ENCODE data around the gene PLK2.

PLK2 gene

GRCh38 chr5:58450811-58451629, 8.9 kb downstream of the PLK2 start:
- H3K9me3 ChIP-seq (ENCODE audit: insufficient read depth, low read length) = no peaks in the 10 kb centered on the region

GRCh38 chr5:58450018-58450417, 9.9 kb downstream of the PLK2 start:
- Histone ChIP-seq H4K20me1 (ENCODE audit: insufficient read depth, low read length) (no peaks in the 10 kb centered on the region), H3K27ac (ENCODE audit: low read length) (no peak overlapping the region), H3K9me3 (ENCODE audit: insufficient read depth, low read length) (no peaks in the 10 kb centered on the region), H3K79me2 (ENCODE audit: low read length) (no peaks in the 10 kb centered on the region), H3K36me3 (replicated peaks; ENCODE audit: low read depth, low read length) (no peaks in the 10 kb centered on the region), H3K27me3 (ENCODE audit: low read depth, low read length) (no peaks in the 10 kb centered on the region), H3K9ac (ENCODE audit: low read length) (no peak overlapping the region), H3K4me2 (ENCODE audit: low read length) (no peak overlapping the region), H2AFZ (ENCODE audit: low read depth, low read length) (no peak overlapping the region), H3K4me3 (ENCODE audit: low read length) (no peak overlapping the region), H3K4me1 (ENCODE audit: low read length) (no peaks in the 10 kb centered on the region)
- no peak for TF ChIP-seq EZH2phosphoT487 (IDR thresholded peaks at IDR 0.05; ENCODE audit: low read depth)
- TF ChIP-seq, protein P1, sequence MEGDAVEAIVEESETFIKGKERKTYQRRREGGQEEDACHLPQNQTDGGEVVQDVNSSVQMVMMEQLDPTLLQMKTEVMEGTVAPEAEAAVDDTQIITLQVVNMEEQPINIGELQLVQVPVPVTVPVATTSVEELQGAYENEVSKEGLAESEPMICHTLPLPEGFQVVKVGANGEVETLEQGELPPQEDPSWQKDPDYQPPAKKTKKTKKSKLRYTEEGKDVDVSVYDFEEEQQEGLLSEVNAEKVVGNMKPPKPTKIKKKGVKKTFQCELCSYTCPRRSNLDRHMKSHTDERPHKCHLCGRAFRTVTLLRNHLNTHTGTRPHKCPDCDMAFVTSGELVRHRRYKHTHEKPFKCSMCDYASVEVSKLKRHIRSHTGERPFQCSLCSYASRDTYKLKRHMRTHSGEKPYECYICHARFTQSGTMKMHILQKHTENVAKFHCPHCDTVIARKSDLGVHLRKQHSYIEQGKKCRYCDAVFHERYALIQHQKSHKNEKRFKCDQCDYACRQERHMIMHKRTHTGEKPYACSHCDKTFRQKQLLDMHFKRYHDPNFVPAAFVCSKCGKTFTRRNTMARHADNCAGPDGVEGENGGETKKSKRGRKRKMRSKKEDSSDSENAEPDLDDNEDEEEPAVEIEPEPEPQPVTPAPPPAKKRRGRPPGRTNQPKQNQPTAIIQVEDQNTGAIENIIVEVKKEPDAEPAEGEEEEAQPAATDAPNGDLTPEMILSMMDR (IDR thresholded peaks at IDR 0.05; ENCODE audit: low read depth, low read length) = no peak

More at GRCh38 chr5:58450811-58451629, 8.9 kb downstream of the PLK2 start:
- H4K20me1 ChIP-seq (ENCODE audit: insufficient read depth, low read length) = no peaks in the 10 kb centered on the region
- H3K27ac ChIP-seq (ENCODE audit: low read length) = no peak overlapping the region
- H3K27me3 ChIP-seq (ENCODE audit: low read depth, low read length) = no peaks in the 10 kb centered on the region
- no peak overlapping the region for H3K4me3 ChIP-seq (ENCODE audit: low read length)
- H3K9ac ChIP-seq (ENCODE audit: low read length) = no peak overlapping the region
- no peak for TF ChIP-seq EZH2phosphoT487 (IDR thresholded peaks at IDR 0.05; ENCODE audit: low read depth)
- TF ChIP-seq, protein P1 (IDR thresholded peaks at IDR 0.05; ENCODE audit: low read depth, low read length) = no peak
- no peaks in the 10 kb centered on the region for H3K36me3 ChIP-seq (replicated peaks; ENCODE audit: low read depth, low read length)
- H3K79me2 ChIP-seq (ENCODE audit: low read length) = no peaks in the 10 kb centered on the region
- H3K4me1 ChIP-seq (ENCODE audit: low read length) = no peaks in the 10 kb centered on the region
- no peak overlapping the region for H3K4me2 ChIP-seq (ENCODE audit: low read length)
- H2AFZ ChIP-seq (ENCODE audit: low read depth, low read length) = no peak overlapping the region

GRCh38 chr5:58447226-58447625, 12.7 kb downstream of the PLK2 start:
- Histone ChIP-seq H3K4me2 (ENCODE audit: low read length) (no peak overlapping the region), H3K27ac (ENCODE audit: low read length) (no peak overlapping the region), H3K9ac (ENCODE audit: low read length) (no peak overlapping the region), H3K9me3 (ENCODE audit: insufficient read depth, low read length) (no peaks in the 10 kb centered on the region), H3K4me3 (ENCODE audit: low read length) (no peak overlapping the region), H3K4me1 (ENCODE audit: low read length) (no peaks in the 10 kb centered on the region), H3K79me2 (ENCODE audit: low read length) (no peaks in the 10 kb centered on the region), H2AFZ (ENCODE audit: low read depth, low read length) (no peak overlapping the region), H4K20me1 (ENCODE audit: insufficient read depth, low read length) (no peaks in the 10 kb centered on the region), H3K36me3 (replicated peaks; ENCODE audit: low read depth, low read length) (no peaks in the 10 kb centered on the region), H3K27me3 (ENCODE audit: low read depth, low read length) (no peaks in the 10 kb centered on the region)
- TF ChIP-seq, protein P1 (IDR thresholded peaks at IDR 0.05; ENCODE audit: low read depth, low read length) = no peak
- no peak for TF ChIP-seq EZH2phosphoT487 (IDR thresholded peaks at IDR 0.05; ENCODE audit: low read depth)

DNA sequence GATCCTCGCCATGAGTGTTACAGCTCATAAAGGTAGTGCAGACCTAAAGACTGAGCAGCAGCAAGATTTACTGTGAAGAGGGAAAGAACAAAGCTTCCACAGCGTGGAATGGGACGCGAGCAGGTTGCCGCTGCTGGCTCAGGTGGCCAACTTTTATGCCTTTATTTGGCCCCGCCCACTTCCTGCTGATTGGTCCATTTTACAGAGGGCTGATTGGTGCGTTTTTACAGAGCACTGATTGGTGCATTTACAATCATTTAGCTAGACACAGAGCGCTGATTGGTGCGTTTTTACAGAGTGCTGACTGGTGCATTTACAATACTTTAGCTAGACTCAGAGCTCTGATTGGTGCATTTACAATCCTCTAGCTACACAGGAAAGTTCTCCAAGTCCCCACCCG, 13.9 kb downstream of the PLK2 start:
- Histone ChIP-seq H2AFZ (ENCODE audit: low read depth, low read length) (no peak overlapping the region), H3K4me1 (ENCODE audit: low read length) (no peaks in the 10 kb centered on the region), H3K27me3 (ENCODE audit: low read depth, low read length) (no peaks in the 10 kb centered on the region), H3K4me2 (ENCODE audit: low read length) (no peak overlapping the region), H3K36me3 (replicated peaks; ENCODE audit: low read depth, low read length) (no peaks in the 10 kb centered on the region), H4K20me1 (ENCODE audit: insufficient read depth, low read length) (no peaks in the 10 kb centered on the region), H3K27ac (ENCODE audit: low read length) (no peak overlapping the region), H3K79me2 (ENCODE audit: low read length) (no peaks in the 10 kb centered on the region), H3K4me3 (ENCODE audit: low read length) (no peak overlapping the region), H3K9me3 (ENCODE audit: insufficient read depth, low read length) (no peaks in the 10 kb centered on the region), H3K9ac (ENCODE audit: low read length) (no peak overlapping the region)
- TF ChIP-seq, protein P1 (IDR thresholded peaks at IDR 0.05; ENCODE audit: low read depth, low read length) = no peak
- TF ChIP-seq EZH2phosphoT487 (IDR thresholded peaks at IDR 0.05; ENCODE audit: low read depth) = no peak
